Mucosa of gallbladder (tissue), 1 donor: Measurements from ENCODE around the gene MAPK9. TPM values are rescaled to one million over a fixed set of nuclear protein-coding genes. Genes with fewer than 3 reads are reported as not detected.

ENCODE experiments used
- DNase-seq: peaks from one replicate; pipeline ENCODE4 v3.0.0-alpha.2; 2020; ENCODE audit warnings: low spot score
- total RNA-seq: library from RNA; stranded (reverse); gene quantifications from one replicate; pipeline ENCODE4 v1.2.1, GENCODE V29; 2021
- donor health status: DM: no; HTN: no; CAD: no.

MAPK9 gene
- total RNA-seq, 1 donor from 2014 or later, result 36.1 TPM

- no peak for DNase-seq
These were observed 3.2 kb upstream of the MAPK9 start for GRCh38 chr5:180294913-180295555.

DNA sequence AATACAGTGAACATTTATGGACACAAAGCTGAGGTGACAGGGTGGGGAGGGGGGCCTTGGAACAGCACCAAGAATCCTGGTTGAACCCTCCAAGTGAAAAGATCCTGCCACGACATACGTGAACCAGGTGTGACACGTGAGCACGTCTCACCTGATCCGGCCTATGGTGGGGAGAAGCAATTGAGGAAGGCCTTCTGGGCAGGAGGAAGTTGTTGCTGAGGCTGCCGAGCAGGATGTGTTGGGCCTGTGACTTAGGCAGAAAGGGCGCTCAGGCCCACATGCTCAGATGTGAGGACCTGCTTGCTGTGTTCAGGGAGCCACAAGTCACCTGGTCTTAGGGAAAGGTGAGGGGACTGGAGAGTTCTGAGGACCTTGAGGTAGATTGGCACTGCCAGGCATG is 2.5 kb upstream of the MAPK9 start:
- DNase-seq, result no peak

DNA sequence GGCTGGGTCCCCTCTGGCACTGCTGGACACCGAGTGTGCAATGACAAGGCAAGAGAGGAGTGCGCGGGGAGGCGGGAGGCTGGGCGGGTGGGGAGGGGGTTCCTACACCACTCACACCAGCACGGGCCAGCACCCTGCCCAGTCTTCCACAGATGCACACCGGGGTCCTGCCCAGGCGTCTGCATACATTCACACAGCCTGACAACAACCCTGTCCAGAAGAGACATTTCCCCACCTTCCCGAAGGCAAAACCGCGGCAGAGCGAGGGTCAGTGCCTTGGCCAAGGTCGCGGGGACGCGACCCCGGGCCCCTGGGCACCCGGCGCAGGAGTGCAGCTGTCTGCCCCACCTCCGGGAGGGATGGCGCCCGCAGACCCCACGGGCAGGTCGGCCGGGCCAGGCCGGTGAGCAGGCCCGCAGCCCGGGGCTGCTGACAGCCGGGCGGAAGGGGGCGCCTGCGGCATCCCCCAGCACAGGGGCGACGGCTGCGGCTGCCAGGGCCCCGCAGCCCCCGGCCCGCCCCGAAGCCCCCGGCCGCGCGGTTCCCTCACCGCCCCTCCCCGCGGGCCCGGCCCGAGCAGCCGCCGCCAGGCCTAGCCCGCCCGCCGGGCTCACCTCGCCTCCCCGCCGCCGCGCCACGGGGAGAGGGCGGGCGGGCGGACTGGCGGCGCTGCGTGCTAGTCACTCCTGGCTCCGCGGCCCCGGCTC is 496 bp downstream of the MAPK9 start:
- DNase-seq, result no peak

- DNase-seq, result no peak
These were observed 1.2 kb downstream of the MAPK9 start for GRCh38 chr5:180290568-180291233.

DNA sequence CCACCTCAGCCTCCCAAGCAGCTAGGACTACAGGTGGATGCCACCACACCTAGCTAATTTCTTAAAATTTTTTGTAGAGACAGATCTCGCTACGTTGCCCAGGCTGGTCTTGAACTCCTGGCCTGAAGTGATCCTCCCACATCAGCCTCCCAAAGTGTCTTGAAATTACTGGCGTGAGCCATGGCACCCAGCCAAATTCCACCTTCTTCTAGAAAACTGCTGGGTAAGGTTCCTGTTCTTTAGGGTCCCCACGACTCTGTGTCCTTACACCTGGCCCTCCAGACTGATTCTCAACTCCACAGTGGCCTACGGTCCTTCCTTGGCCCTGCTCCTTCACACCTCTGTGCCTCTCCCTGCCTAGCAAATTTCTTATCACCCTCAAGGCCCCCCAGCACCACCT is 1.9 kb downstream of the MAPK9 start:
- no peak for DNase-seq

GRCh38 chr5:180289433-180289832 is 2.5 kb downstream of the MAPK9 start:
- no peak for DNase-seq

DNA sequence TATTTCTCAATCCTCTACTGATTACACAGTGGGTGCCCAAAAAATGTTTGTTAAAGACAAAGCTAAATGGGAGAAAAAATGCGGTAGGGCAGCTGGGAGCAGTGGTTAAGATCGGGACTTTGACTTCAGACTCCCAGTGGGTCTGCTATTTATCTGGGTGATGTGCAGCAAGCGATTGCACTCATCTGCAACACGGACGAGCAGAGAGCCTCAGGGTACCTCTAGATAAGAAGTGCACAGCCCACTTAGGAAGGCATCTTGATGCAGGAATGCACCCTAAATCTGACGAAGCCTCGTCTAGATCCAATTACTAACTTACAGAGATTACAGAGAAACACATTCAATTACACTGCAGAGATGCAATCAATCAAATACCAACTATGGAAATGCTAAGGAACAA is 4.0 kb downstream of the MAPK9 start:
- no peak for DNase-seq

DNA sequence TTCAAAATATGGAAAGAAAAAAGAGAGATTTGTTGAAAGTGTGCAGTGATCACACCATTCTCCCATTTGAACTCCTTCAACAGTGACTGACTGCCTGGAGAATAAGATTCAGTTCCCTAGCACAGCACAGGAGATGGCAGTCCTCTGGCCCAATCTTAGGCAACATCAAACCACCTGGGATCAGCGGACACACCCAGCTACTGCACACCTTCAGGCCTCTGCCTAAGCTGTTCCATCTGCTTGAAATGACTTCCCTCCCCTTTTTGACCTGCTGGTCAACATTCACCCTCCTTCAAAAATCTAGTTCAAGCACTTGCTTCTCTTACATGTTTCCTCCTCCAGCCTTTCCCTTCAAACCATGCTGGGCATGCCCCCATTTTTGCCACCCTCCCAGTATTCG is 4.5 kb downstream of the MAPK9 start:
- DNase-seq, result no peak

DNA sequence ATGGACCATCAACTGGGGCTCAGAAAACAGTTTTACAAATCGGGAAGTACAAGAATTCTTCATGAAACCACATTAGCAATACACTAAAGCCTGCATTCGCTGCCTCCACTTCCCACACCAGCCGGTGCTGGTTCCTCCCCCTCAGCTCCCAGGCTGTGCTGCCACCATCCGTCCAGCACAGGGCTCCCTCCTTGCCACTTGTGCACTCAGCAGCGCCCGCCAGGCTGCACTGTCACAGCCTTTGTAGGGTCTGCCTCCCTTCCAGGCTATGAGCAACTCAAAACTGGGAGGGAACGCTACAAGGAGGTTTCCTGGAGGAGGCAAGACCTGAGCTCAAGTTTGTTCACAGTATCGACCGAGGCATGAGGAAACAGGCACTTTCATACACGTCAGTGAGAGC is 7.7 kb downstream of the MAPK9 start:
- no peak for DNase-seq

GRCh38 chr5:180283026-180283615 is 8.8 kb downstream of the MAPK9 start:
- DNase-seq, result no peak

DNA sequence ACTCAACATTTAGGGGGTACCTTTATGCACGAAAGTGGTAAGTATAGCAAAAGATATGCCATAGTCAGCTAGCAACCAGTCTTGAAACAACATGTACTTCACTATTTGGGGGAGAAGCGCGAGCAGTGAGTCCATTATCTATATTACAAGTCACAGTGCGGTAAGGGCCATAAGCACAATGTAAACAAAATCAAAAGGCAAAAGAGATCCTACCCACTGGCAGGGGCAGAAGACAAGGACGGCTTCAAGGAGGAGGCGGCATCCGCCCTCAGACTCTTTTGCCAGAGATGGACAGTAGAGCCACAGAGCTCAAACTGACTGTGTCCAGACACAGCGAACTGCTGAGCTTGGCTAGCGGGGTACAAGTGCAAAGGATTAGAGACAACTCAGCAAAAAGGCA is 9.6 kb downstream of the MAPK9 start:
- no peak for DNase-seq

GRCh38 chr5:180281706-180282105 is 10.2 kb downstream of the MAPK9 start:
- no peak for DNase-seq

DNA sequence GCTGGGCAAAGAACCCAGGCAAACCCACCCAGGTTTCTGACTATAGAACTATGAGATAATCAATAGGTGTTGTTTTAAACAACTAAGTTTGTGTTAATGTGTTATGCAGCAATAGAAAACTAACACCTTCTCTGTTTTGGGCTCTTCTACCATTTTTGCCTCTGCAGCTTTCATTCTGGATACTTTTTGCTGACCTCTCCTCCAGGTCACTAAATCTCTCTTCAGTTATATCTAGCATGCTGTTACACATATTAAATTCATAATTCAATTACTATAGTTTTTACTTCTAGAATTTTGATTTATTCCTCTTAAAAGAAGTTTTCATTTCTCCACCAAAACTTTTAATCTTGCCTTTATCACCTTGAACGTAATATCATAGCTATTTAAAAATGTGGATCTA is 17.2 kb downstream of the MAPK9 start:
- no peak for DNase-seq

DNA sequence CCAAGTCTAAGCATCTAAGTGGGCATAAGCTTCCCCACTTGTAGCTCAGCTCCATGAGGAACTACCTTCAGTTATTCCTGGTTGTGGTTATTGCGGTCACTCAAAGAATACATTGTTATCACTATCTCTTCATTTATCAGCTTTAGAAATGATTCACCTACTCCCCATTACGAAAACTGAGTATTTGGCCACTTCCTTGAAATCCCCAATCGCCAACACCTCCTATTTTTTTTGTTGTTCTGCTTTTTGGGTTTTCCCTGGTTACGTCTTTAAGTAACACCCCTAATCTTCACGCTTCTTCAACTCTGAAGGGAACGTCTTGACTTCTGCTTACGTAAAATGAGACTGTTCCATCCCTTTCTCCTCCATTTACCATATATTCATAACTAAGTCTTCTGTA is 20.7 kb downstream of the MAPK9 start:
- DNase-seq, result no peak

- no peak for DNase-seq
These were observed 32.6 kb downstream of the MAPK9 start for GRCh38 chr5:180259260-180259611.

DNA sequence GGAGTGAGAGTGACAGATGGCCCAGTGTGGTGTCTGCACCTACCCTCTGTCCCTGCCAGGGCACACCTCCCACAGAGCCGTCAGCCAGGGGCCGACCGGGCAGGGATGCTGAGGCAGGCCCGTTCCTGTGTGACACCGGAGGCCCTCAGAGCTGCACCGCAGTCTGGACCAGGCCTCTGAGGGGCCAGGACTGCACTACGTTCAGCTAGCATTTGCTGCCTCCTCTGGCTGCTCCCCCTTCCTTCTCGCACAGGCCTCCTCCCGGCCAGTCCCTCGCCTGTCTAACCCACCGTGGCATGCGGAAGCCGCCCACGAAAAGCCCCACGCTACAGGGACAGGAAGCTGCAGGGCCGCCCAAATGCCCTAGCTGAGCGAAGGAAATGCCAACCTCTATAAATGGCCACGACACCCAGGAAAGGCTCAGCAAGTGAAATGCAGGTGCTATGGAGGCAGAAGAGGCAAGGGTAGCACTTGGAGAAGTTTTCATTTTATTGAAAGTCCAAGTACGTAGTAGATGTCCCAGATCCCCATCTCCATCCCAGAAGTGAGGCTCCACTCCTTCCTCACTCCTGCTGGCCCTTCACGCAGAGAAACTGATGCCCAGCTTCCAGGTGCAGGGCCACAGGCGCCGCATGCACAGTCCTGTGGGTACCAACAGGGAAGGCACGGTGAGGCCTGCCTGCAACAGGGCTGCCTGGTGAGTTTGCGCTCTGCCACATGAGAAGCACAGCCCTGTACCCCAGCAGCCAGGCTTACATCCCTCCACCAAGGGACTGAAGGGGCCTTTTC is 38.7 kb downstream of the MAPK9 start:
- DNase-seq, result no peak

GRCh38 chr5:180251887-180252286 is 40.0 kb downstream of the MAPK9 start:
- no peak for DNase-seq

DNA sequence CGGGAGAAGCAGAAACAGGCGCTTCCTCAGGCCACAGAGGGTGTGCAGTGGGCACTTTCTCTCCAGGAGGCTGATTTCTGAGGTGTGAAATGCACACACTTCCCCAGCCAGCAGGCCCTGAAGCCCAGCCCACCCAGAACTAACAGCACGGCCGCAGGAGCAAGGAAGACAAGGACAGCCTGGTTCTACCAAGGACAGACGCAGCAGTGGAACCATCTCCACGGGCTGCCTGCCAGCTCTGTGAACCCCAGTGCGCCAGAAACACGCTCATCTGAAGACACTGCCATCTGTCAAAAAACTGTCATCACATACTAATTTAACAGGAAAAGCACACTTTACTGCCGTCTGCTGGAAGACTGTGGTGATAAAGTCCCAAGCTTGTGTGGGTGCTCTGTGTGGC is 40.7 kb downstream of the MAPK9 start:
- no peak for DNase-seq

GRCh38 chr5:180250329-180250728 is 41.6 kb downstream of the MAPK9 start:
- no peak for DNase-seq

- DNase-seq, result no peak
These were observed 50.3 kb downstream of the MAPK9 start for GRCh38 chr5:180241600-180241999.

GRCh38 chr5:180238631-180239030 is 53.3 kb downstream of the MAPK9 start:
- DNase-seq, result no peak

- no peak for DNase-seq
These were observed 56.0 kb downstream of the MAPK9 start for GRCh38 chr5:180235846-180236245.
